Right ventricle myocardium inferior (tissue), 1 donor: Measurements from ENCODE around the gene MKI67. TPM values are rescaled to one million over a fixed set of nuclear protein-coding genes. Genes with fewer than 3 reads are reported as not detected.

ENCODE experiments used
- ATAC-seq: fragments of 200-7000 bp; cut with Tn5 transposase; one replicate; pipeline ENCODE4 v1.9.1; 2020; ENCODE audit warnings: mild to moderate bottlenecking, moderate library complexity
- DNase-seq: peaks from one replicate; pipeline ENCODE4 v3.0.0; 2021; ENCODE audit errors: missing footprints
- intact Hi-C: fragments of 100-400 bp; cut with DNase I; formaldehyde crosslinking; loops from one replicate; pipeline ENCODE4 v1.11.0; 2022
- total RNA-seq: library from RNA; stranded (reverse); fragmentation: NEBNext Ultra II Directional; extraction: Animal tissue kit (Norgen Biotek cat#: 25700); gene quantifications from one replicate; pipeline ENCODE4 v1.2.1, GENCODE V29; 2021
- donor health status: DM: no; HTN: yes; CAD: no; lungs with severe emphysema.

The MKI67 gene
- total RNA-seq, 1 donor from 2014 or later: 2.1 TPM

DNA sequence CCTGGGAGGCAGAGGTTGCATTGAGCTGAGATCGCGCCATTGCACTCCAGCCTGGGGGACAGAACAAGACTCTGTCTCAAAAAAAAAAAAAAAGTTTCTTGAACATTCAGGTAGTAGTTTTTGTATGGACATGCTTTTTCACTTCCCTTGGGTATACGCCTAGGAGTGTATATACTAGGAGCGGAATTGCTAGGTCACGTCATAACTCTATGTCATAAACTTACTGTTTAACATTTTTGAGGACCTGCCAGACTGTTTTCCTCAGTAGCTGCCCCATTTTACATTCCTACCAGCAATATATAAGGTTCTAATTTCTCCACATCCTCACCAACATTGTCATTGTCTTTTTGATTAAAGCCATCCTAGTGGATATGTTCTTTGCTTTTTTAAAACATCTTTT is 51.6 kb downstream of the MKI67 start:
- DNase-seq: no peak
- intact Hi-C loops: no loop called here
- no peak for ATAC-seq

- ATAC-seq (no peak), DNase-seq (no peak)
- intact Hi-C loops: no loop called here
Measured at GRCh38 chr10:128073890-128074289, 52.3 kb downstream of the MKI67 start.

- ATAC-seq: no peak
- intact Hi-C loops: no loop called here
- peak; percentile 49 for DNase-seq
Measured at GRCh38 chr10:128072941-128073645, 53.1 kb downstream of the MKI67 start.

- intact Hi-C loops: no loop called here
- no peak for ATAC-seq
- no peak for DNase-seq
Measured at GRCh38 chr10:128072046-128072445, 54.2 kb downstream of the MKI67 start.

DNA sequence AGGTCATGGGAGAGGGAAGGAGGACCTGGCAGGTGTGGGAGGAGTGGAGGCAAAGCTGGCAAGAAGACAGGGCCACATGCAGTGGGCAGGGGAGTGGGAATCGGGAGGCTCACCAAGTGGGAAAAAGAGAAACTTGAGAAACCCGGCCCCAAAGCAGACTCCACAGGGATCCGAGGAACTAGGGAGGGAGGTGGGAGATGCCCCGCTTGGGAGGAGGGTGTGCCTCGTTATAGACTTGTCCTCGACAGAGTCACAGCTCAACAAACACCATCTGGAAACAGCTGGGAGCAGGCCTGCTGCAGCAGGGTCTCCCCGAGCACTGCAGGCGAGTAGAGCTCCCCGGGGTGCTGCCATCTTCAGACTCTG is 54.8 kb downstream of the MKI67 start:
- intact Hi-C loops: no loop called here
- DNase-seq: no peak
- no peak for ATAC-seq

DNA sequence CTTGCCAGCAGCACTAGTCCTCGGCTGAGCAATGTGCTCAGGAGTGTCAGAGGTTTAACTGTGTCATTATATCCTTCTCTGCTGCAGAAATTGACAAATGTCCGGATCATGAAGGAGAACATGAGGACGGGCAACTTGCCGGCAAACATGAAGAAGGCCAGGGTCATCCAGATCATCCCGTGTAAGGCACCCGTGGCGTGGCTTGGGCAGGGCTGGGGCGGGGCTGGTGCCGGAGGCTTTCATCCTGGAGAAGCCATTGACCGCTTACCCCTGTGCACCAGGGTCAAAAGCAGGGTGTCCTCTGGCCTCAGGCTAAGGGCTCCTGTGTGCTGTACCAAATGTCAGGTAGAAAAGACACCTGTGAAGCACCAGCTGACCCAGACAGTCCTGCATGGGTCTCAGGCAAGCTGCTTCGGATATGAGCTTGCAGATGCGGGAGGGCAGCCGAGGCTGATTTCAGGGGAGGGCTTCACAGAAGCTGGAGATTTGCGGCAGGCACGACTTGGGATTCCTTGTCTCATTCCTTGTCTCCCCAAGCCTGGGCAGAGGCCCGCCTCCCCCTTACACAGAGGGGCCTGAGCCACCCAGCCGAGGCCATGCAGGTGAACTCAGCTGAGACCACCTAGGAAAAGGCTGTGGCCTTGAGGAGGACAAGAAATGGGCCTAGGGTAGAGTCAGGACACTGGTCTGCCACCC is 55.4 kb downstream of the MKI67 start:
- ATAC-seq (no peak), DNase-seq (peak; percentile 56)
- intact Hi-C loops: no loop called here

GRCh38 chr10:128070161-128070560 is 56.1 kb downstream of the MKI67 start:
- intact Hi-C loops: no loop called here
- ATAC-seq (no peak), DNase-seq (peak; percentile 25)

DNA sequence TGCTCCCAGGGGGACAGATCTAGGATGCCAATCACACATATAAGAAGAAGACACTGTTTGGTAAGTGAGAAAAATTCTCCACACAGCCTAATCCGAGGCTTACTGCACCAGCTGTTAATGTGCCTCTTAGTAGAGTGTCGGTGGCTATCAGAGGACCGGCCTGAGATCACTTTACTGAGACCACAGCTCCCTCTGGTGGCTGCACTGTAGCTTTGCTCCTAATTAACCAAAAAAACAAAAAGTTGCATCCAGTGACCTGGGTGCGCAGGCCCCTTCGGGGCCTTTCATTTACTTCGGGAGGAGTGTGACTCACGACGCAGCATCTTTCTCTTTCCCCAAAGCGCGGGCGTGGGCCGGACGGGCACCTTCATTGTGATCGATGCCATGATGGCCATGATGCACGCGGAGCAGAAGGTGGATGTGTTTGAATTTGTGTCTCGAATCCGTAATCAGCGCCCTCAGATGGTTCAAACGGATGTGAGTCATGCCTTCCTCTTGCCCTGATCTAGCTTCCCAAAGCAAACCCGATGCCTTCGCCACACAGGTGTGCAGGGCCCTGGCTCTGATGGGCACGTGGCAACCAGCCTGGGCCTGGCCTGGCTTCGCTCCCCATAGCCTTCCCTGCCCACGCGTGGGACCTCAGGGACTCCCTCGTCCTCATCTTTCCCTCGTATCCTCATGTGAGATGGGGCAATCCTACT is 56.7 kb downstream of the MKI67 start:
- DNase-seq (peak; percentile 84), ATAC-seq (peak; percentile 64)
- intact Hi-C loops: loop anchor here (1.0 to 10.0 kb wide), 4 partner anchors 35 to 352 kb away; partner anchors contain the start of gene PTPRE

DNA sequence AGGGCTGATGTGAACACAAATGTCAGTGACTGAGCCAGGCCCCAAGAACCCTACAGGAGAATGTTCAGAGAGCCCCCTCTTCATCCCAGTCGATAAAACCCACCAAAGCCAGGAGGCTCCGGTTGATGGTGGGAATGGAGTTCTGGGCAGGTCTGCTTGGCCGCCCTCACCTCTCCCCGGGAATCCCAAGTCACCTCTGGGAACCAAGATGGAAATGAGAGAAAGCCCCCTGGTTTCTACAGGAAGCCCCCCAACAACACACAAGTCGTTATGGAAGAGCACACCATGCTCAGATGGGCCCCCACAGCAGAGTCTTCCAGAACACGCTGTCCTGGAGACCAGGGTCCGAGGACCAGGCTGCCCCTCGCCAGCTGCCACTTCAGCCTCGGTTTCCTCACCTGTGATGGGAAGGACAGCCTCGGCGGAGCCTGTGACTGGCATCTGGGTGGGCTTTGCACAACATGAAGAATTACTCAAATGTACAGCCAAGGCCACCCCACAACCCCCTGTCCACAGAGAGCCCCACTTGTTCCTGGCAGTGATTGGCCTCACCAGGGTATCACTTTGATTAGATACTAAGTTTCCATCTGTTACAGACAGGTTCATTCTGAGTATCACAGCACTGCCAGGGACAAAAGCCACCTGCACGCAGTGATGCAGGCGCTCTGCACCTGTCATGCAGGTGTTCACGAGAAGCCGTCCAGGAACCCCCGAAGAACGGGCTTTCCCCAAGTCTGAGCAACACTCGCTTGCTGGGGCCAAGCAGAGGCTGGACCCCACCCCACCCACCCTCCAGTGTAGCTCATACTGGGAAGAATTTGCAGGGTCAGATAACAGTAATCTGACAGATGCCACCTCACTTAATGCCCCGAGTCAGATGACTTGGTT is 57.6 kb downstream of the MKI67 start:
- intact Hi-C loops: loop anchor here (1.0 to 10.0 kb wide), 4 partner anchors 34 to 351 kb away; partner anchors contain the start of gene PTPRE
- DNase-seq: peak; percentile 56
- ATAC-seq: no peak

- DNase-seq (peak; percentile 64), ATAC-seq (no peak)
- intact Hi-C loops: loop anchor here (2.0 to 10.0 kb wide), 3 partner anchors 33 to 351 kb away; no protein-coding TSS in a partner anchor
Measured at GRCh38 chr10:128067691-128068397, 58.4 kb downstream of the MKI67 start.

GRCh38 chr10:128066870-128067382 is 59.3 kb downstream of the MKI67 start:
- no peak for ATAC-seq
- DNase-seq: peak; percentile 32
- intact Hi-C loops: loop anchor here (5.0 to 10.0 kb wide), 2 partner anchors 52 to 350 kb away; no protein-coding TSS in a partner anchor

DNA sequence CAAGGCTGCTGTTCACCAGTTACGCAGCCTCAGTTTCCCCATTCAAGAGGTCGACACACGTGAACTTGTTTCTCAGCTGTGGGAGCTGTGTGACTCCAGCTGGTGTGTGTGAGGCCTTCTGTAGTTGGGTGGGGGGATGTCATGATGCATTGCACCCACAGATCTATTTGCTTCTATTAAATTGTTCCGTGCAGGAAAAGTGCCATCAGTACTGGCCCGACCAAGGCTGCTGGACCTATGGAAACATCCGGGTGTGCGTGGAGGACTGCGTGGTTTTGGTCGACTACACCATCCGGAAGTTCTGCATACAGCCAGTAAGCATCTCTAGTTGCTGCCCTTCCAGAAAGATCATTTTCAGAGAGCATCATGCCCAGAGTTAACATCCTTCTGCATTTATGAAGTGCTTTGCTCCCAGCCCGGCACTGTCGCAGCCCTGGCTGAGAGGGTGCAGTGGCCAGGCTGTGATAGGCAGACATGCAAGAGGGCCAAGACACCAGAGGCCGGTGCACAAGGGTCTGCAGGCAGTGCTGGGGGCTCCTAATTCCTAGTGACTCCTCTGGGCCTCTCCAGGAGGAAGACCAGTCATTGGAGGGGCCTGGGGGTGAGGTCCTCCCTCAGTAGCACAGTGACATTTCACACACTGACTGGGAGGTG is 60.2 kb downstream of the MKI67 start:
- peak; percentile 65 for DNase-seq
- intact Hi-C loops: loop anchor here (5.0 to 10.0 kb wide), 2 partner anchors 51 to 349 kb away; no protein-coding TSS in a partner anchor
- ATAC-seq: no peak

GRCh38 chr10:128064970-128065580 is 61.1 kb downstream of the MKI67 start:
- ATAC-seq (peak; percentile 29), DNase-seq (peak; percentile 84)
- intact Hi-C loops: loop anchor here (5.0 to 10.0 kb wide), 2 partner anchors 50 to 348 kb away; no protein-coding TSS in a partner anchor

- intact Hi-C loops: loop anchor here (10.0 kb wide), 1 partner anchor 50 kb away; no protein-coding TSS in a partner anchor
- DNase-seq (peak; percentile 89), ATAC-seq (peak; percentile 72)
Measured at GRCh38 chr10:128064108-128064969, 61.9 kb downstream of the MKI67 start.

DNA sequence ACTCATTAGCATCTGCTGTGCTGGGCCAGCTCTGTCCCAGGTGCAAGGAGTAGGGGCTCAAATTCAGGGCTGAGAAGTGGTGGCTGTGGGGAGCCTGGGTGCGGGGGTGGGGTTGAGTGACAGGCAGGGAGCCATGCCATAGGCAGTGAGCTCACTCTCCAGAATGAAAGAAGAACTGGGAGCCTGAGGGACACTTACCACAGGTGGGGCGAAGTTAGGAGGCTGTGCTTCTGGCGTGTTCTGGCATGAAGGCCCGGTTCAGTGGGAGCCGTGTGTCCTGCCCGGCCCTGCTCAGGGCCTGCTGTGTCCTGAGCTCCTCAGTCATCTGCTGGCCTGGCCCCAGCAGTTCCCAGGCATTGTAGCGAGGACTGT is 62.5 kb downstream of the MKI67 start:
- DNase-seq (peak; percentile 64), ATAC-seq (no peak)
- intact Hi-C loops: loop anchor here (10.0 kb wide), 1 partner anchor 49 kb away; no protein-coding TSS in a partner anchor
